H1 (cell line): ENCODE data around the gene YRDC. TPM values are rescaled to one million over a fixed set of nuclear protein-coding genes. Genes with fewer than 3 reads are reported as not detected.

Experiments
- CHD2 ChIP-seq: IDR thresholded peaks from 2 replicates; pipeline ENCODE4 v1.6.1; 2012; ENCODE audit warnings: low read length, improper control_type of control experiment
- E2F6 ChIP-seq: IDR thresholded peaks from 2 replicates; pipeline ENCODE4 v1.6.1; 2012; ENCODE audit warnings: inconsistent platforms
- EP300 ChIP-seq, 2 experiments: IDR thresholded peaks; 1 replicate in 1 of 2; 2 replicates in 1 of 2; pipeline ENCODE4 v1.6.1; 2011 to 2012; ENCODE audit warnings: low read depth in 2 of 2, low read length in 2 of 2, mild to moderate bottlenecking in 2 of 2, borderline replicate concordance in 1 of 2, inconsistent platforms in 1 of 2, moderate library complexity in 1 of 2
- NRF1 ChIP-seq: IDR thresholded peaks from 2 replicates; pipeline ENCODE4 v1.6.1; 2011; ENCODE audit warnings: mild to moderate bottlenecking, low read depth, low read length, improper control_type of control experiment
- POU5F1 ChIP-seq: IDR thresholded peaks from 2 replicates; pipeline ENCODE4 v1.6.1; 2011; ENCODE audit warnings: low read depth, mild to moderate bottlenecking, low read length, moderate library complexity
- SP4 ChIP-seq: IDR thresholded peaks from 2 replicates; pipeline ENCODE4 v1.6.1; 2012; ENCODE audit warnings: low read length, inconsistent platforms
- USF2 ChIP-seq: IDR thresholded peaks from 2 replicates; pipeline ENCODE4 v1.6.1; 2011; ENCODE audit warnings: low read length, improper control_type of control experiment
- polyA plus RNA-seq, 7 experiments: library from polyadenylated mRNA; depleted of rRNA in 3 of 7; stranded (reverse) in 5 of 7; unstranded in 2 of 7; fragments of >200 nt in 5 of 7; fragments of 200-250 nt in 2 of 7; gene quantifications; 1 replicate in 5 of 7; 2 replicates in 1 of 7; 4 replicates in 1 of 7; pipeline versions ENCODE4 v1.2.1 to v1.2.3, GENCODE V29; 2011 to 2013; ENCODE audit warnings: missing spikeins in 2 of 7, mixed read lengths in 2 of 7
- total RNA-seq: library from RNA; stranded (reverse); fragmentation: NEBNext Ultra II Directional; extraction: Animal tissue kit (Norgen Biotek cat#: 25700); gene quantifications from 2 replicates; pipeline ENCODE4 v1.2.1, GENCODE V29; 2021

The YRDC gene
- total and polyA plus RNA-seq, 2 of the 8 experiments (the other 6 are each of a cell fraction or from before 2014, with no cell fraction given) = 21.1 to 21.6 TPM

- TF ChIP-seq SP4 (no peak), EP300 (IDR thresholded peaks at IDR 0.05; ENCODE audit: borderline replicate concordance in 1 of 2, low read depth in 2 of 2, low read length in 2 of 2) (no peak), POU5F1 (no peak), USF2 (no peak), CHD2 (no peak), NRF1 (no peak), E2F6 (no peak)
Observed at GRCh38 chr1:37831109-37831508, 23.1 kb upstream of the YRDC start (continued).
